Uterine smooth muscle cell (primary cell): ENCODE measurements around the gene MLST8. TPM values are rescaled to one million over a fixed set of nuclear protein-coding genes. Genes with fewer than 3 reads are reported as not detected.

ENCODE experiments used
- total RNA-seq: library from RNA; depleted of rRNA; stranded (reverse); fragments of >200 nt; gene quantifications from 2 replicates; pipeline ENCODE4 v1.2.3, GENCODE V29; 2014

Gene MLST8, protein sequence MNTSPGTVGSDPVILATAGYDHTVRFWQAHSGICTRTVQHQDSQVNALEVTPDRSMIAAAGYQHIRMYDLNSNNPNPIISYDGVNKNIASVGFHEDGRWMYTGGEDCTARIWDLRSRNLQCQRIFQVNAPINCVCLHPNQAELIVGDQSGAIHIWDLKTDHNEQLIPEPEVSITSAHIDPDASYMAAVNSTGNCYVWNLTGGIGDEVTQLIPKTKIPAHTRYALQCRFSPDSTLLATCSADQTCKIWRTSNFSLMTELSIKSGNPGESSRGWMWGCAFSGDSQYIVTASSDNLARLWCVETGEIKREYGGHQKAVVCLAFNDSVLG
- total RNA-seq, result 22.6 and 28.9 TPM in 2 replicates

DNA sequence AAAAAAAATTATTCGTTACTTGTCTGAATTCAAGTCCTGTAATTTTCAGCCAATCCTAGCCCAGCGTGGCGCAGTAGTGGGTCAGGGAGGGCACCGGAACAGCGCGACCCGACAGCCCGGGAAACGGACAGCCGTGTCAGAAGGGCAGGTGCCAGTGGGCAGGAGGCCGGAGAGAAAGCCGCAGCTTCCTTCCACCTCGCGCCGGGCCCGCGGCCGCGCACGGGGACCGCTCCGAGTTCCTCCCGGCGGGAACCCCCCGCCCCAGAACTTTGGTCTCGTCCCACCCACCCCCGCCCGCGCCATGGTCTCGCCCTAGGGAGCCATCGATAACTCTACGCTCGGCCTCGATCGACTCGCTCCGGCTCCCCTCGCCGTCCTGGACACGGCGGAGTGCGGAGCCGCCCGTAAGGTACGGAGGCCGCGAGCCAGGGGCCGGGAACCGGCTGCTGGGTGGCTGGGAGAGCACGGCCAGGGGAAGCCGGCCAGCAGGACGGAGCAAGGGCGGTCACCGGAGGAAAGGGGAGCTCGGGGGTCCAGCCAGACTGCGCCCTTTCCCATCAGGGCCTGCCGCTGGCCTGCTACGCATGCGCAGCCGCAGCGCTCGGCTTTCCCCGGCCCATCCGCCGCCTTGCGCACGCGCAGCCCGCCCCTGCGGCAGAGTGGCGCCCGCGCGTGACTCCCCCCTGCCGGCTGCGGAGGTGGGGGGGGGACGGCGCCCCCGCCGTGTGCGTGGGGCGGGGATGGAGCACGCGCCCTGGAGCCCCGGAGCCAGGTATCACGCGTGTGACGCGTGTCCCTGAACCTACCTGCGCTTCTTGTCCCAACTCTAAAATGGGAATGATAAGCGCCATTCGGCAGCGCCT is at the start of gene MLST8:
TSS of gene MLST8 (plus strand) at position 351 of the 863 bp plus-strand sequence. CDS start 632 bp downstream, outside the sequence.

DNA sequence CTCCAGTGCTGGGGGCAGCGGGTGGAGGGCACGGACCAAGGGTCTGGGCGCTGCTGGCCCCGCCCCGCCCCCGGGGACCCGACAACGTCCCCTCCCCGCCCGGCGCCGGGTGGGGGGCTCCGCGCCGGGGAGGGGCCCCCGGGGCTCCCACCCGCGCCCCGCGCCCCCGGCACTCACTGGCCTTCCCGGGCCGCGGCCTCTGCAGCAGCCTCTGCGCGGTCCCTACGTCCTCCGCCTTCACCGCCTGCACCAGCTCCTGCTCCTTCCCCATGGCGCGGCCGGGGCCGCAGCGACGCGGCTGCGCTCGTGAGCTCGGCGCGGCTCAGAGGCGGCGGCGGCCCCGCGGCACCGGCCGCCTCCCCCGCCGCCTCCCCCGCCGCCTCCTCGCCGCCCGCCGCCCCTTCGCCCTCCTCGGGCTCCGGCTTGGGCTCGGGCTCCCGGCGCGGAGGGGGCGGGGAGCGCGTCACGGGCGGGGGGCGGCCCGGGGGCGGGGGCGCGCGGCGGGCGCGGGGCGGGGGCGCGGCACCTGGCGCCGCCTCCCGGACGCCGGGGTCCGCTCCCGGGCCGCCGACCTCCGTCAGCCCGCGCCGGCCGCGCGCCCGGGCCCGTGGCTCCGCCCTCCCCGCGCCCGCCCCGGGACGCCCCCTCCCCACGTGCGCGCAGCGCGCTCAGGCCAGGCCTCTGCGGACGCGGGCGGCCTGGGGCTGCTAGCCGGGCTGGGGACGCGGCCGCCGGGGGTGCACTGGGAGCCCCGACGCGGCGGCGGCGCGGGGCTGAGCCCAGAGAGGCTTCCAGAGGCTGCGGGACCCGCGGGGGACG is 8.9 kb upstream of the MLST8 start, which contains the start of gene CASKIN1:
TSS of gene CASKIN1 (minus strand) at position 444 of the 819 bp plus-strand sequence. CDS start at position 271, 173 bp downstream.

DNA sequence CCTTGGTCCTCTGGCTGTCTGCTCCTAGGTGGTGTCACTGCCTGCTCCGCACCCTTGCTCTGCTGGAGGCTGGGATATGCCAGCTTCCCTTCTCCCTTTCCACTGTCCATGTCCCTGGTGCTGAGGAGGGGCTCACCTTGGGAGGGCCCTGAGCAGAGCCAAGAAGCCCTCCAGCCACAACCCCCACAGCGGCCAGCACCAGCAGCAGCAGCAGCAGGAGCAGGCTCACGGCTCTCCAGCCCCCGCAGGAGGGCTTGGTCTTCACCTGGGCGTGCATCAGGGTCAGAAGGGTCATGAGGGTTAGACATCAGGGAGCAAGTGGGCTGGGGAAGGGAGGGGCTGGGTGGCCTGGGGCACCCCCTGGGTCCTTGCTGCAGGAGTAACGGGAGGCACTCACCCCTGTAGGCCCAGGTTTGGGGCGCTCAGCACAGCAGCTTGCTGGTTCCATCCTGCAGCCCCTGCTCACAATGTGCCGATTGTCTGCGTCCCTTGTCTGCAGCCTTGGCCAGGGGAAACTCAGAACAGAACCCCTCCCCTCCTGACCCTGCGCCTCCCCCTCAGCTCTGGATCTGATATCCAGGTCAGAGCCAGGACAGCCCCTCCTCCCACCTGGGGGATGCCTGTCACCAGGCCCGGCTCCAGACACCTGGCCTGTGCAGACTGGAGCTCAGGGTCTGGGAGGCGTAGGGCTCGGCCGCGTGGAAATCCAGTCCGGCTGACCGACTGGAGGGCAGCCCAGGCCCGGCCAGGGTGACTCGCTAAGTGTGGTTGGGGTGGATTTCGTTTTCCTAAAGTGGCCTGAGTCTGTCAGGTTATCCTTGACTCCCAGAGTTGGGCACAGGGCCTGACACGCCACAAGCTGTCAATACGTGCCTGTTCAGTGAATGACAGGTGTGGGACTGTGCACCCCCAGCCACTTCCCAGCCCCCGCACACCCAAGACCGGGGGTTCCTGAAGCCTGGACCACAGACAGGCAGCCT is 5.4 kb downstream of the MLST8 start, which contains the start of gene BRICD5:
TSS of gene BRICD5 (minus strand) at position 478 of the 980 bp plus-strand sequence. CDS start at position 448, 30 bp downstream.

DNA sequence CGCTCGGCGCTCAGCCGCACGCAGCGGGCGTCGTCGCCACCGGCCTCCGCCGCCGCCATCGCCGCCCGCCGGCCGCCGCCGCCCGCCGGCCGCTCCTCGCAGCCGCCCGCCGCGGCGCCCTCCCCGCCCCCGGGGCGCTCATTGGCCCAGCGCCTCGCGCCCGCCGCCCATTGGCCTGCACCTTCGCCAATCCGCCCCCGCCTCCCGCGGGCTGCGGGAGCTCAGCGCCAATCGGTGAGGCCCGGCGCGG is 9.4 kb downstream of the MLST8 start, which contains the start of gene PGP:
TSS of gene PGP (minus strand) at position 122 of the 250 bp plus-strand sequence. CDS start at position 59, 63 bp downstream.

DNA sequence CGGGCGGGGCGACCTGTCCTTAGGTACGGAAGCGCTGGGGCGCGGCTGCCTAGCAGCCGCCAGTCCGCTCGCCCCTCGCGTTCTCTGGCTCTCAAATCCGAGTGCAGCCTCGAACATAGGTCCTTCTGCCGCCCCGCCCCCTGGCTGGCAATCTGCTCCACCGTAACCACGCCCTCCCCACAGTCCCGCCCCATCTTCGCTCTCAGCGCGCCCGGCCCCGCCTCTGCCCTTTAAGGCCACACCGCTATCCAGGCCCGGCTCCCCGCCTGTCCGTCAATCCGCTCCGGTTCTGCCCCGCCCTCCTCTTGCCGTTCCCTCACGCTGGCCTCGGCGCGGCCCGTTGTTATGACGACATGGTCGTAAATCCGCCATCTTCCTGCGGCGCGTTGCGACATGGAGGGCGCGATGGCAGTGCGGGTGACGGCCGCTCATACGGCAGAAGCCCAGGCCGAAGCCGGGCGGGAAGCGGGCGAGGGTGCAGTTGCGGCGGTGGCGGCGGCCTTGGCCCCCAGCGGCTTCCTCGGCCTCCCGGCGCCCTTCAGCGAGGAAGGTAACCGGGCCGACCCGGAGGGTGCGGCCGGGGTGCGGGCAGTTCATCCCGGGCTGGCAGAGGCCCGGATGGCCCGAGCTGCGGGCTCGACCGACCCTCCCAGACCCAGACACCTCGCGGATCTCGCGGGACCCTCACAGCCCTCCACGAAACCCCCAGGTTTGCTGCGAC is 18.1 kb downstream of the MLST8 start, which contains the start of gene E4F1:
TSS of gene E4F1 (plus strand) at position 371 of the 721 bp plus-strand sequence. CDS start at position 394, 23 bp downstream.

DNA sequence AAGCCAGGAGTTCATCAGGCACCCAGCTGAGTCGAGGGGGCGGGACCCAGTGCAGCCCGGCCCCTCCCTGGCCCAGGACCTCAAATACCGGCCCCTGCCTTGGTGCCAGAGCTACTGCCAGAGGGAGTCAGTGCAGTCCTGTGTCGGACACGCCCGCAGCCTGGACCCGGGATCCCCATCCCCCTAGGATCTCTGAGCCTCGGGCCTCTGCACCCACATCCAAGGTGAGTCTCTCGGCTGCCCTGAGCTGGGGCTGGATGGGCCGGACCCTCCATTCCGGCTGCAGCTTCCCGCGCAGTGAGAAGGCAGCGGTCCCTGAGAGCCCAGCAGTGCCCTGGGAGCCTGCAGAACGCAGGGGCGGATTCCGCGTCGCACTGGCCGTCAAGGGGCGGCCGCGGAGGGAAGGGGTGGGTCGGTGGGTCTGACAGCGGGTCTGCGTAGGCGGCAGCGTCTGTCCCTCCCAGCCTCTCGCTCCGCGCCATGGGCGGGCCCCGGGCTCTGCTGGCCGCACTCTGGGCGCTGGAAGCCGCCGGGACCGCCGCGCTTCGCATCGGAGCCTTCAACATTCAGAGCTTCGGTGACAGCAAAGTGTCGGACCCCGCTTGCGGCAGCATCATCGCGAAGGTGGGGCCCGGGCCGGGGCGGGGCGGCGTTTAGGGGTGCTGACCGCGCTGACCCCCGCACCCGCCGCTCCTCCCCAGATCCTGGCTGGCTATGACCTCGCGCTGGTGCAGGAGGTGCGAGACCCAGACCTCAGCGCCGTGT is 31.3 kb downstream of the MLST8 start, which contains the start of gene DNASE1L2:
TSS of gene DNASE1L2 (plus strand) at position 108 of the 765 bp plus-strand sequence. CDS start at position 481, 373 bp downstream.

DNA sequence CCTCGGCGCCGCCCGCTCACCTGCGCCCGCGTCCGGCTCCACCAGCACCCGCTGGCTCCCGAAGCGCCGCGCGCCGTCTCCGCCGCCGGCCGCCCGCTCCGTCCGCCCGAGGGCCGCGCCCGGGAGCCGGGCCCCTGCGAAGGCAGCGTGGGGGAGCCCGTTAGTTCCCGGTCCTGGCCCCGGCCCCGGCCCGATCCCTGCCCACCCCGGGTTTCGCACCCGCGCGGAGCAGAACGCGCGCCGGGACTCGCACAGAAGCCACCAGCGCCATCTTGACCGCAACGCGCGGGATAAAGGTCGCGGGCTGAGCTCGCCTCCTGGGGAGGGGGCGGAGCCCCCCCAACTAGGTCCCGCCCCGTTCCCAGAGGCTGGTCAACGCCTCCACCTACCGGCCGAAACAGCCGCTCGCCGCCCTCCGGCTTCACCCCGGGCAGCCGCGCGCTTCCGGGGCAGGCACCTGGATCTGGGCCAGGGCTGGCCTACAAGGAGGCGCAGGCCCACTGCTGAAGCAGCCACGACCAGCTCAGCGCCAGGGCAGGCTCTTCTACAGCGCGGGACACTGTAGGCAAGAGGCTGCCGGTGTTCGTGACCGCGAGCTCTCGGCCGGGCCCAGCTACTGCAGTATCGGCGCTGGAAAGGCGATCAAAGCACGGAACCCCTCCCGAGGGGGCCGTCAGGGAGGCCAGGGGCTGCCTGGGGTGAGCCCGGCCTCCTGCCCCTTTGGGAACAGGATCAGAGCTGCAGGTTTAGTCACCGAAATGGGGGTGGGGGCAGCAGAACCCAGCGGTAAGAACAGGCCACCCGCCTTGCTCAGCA is 46.2 kb downstream of the MLST8 start, which contains the start of gene ECI1:
TSS of gene ECI1 (minus strand) at position 292 of the 816 bp plus-strand sequence. CDS start at position 271, 21 bp downstream.

Other genes with a start within 250 kb of the MLST8 start
- 110 and 149 TPM in 2 replicates for gene NDUFB10, start 245.9 kb upstream of the MLST8 start, total RNA-seq
- 1,423 and 2,571 TPM in 2 replicates for gene RPS2, start 240.6 kb upstream of the MLST8 start, total RNA-seq
- gene RNF151, start 238.6 kb upstream of the MLST8 start, total RNA-seq, result not detected in 2 replicates
- gene TBL3, start 233.4 kb upstream of the MLST8 start, total RNA-seq, result 40.7 and 57.5 TPM in 2 replicates
- not detected in 2 replicates for gene NOXO1, start 224.0 kb upstream of the MLST8 start, total RNA-seq
- 18.5 and 23.0 TPM in 2 replicates for gene GFER, start 221.3 kb upstream of the MLST8 start, total RNA-seq
- 1.4 and 6.1 TPM in 2 replicates for gene SYNGR3, start 215.5 kb upstream of the MLST8 start, total RNA-seq
- 20.7 and 22.7 TPM in 2 replicates for gene ZNF598, start 195.6 kb upstream of the MLST8 start, total RNA-seq
- gene NPW, start 185.7 kb upstream of the MLST8 start, total RNA-seq, result 0.33 and 0.87 TPM in 2 replicates
- gene NHERF2, start 178.6 kb upstream of the MLST8 start, total RNA-seq, result 12.1 and 17.7 TPM in 2 replicates
- gene NTHL1, start 157.6 kb upstream of the MLST8 start, total RNA-seq, result 29.5 and 31.0 TPM in 2 replicates
- 50.2 and 59.6 TPM in 2 replicates for gene TSC2, start 157.5 kb upstream of the MLST8 start, total RNA-seq
- 137 and 254 TPM in 2 replicates for gene PKD1, start 69.6 kb upstream of the MLST8 start, total RNA-seq
- 1.1 and 1.4 TPM in 2 replicates for gene RAB26, start 56.8 kb upstream of the MLST8 start, total RNA-seq
- gene TRAF7, start 49.7 kb upstream of the MLST8 start, total RNA-seq, result 46.6 and 52.6 TPM in 2 replicates
- 0.12 and 0.33 TPM in 2 replicates for gene CASKIN1, start 8.8 kb upstream of the MLST8 start, total RNA-seq
- 1.7 and 4.9 TPM in 2 replicates for gene BRICD5, start 5.4 kb downstream of the MLST8 start, total RNA-seq
- 14.1 and 24.5 TPM in 2 replicates for gene PGP, start 9.4 kb downstream of the MLST8 start, total RNA-seq
- 37.0 and 38.0 TPM in 2 replicates for gene E4F1, start 18.1 kb downstream of the MLST8 start, total RNA-seq
- gene DNASE1L2, start 31.0 kb downstream of the MLST8 start, total RNA-seq, result 0.44 and 0.87 TPM in 2 replicates
- gene ECI1, start 46.1 kb downstream of the MLST8 start, total RNA-seq, result 51.1 and 60.7 TPM in 2 replicates
- 50.1 and 82.1 TPM in 2 replicates for gene RNPS1, start 62.7 kb downstream of the MLST8 start, total RNA-seq
- 0.89 and 1.5 TPM in 2 replicates for gene ABCA3, start 135.3 kb downstream of the MLST8 start, total RNA-seq
- 13.7 and 48.0 TPM in 2 replicates for gene CCNF, start 224.0 kb downstream of the MLST8 start, total RNA-seq